ELR (cell line): Measurements from ENCODE around the gene CDYL2.

Experiments used
- DNase-seq: peaks from one replicate; pipeline ENCODE4 v3.0.0-alpha.2; 2015; ENCODE audit warnings: low read depth

CDYL2 gene

GRCh38 chr16:80704751-80705505, 99.5 kb downstream of the CDYL2 start:
- no peak for DNase-seq

DNA sequence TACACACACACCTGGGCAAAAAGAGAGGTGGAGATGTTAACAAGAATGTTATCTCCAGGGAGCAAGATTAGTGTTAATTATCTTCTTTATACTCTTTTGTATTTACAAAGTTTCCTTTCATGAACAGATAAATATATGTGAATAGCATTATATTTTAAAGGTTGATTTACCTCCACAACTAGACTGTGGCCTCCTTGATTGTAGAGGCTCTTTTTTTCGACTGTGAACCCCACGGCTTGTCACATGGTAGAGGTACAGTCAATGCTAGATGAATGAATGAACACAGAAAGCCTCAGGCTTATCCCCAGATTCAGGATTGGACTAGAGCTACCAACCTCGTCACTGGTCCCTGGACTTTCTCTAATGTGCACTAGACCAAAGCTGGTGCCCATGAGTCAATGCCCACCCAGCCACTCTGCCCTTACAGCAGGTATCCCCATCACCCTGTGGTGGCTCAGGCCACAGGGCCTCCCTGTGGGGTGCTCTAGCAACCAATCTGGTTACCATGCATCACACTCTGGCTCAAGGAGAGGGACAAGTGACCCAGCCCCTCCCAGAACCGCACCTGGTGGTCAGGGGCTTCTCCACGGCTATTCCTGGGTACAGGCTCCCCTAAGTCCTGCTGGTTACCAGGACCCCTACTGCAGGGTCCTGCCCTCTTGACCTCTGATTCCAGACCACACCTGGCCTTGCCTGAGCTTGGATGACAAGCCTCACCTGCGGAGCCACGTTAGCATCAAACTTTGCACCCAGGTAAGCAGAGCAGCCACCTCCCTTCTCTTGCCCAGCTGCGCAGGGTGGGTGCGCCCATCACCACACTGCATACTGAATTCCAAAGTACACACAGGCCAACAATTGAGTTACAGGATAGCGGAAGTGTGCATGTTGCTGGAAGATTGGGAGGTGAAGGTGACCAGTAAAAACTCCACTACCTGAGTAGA, 101.0 kb downstream of the CDYL2 start:
- DNase-seq, result no peak

GRCh38 chr16:80702696-80703095, 101.7 kb downstream of the CDYL2 start:
- no peak for DNase-seq

DNA sequence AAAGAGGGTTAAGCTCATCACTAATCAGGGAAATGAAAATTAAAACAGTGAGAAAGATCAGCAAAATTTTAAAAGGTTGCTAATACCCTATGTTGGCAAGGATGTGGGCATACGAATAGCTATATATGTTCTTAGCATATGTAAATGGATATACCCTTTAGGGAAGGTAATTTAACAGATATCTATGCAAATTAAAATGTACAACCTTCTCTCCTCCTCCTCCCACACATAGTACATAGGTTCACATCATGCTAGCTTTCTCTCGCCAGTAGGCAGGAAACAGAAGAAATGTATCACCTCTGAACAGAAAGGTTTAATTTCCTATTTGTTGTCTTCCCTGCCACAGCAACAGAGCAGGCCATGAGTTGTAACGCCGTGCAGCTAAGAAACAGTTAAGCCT, 103.8 kb downstream of the CDYL2 start:
- no peak for DNase-seq

GRCh38 chr16:80695020-80695419, 109.4 kb downstream of the CDYL2 start:
- no peak for DNase-seq

DNA sequence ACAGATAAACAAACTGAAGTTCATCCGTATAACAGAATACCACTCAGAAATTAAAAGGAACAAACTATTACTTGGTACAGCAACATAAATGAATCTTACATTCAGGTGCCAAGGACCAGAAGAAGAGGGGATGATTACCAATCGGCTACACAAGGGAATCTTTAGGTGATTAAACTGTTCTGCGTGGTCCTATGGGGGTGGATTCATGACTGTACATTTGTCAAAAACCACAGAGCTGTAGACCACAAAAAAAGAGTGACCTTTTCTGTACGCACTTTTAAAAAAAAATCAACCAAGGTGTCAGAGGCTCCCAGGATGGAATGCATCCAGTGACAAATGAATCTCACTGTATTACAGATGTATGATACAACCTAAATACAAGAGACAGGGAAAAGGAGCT, 110.8 kb downstream of the CDYL2 start:
- DNase-seq, result peak; percentile 5

DNA sequence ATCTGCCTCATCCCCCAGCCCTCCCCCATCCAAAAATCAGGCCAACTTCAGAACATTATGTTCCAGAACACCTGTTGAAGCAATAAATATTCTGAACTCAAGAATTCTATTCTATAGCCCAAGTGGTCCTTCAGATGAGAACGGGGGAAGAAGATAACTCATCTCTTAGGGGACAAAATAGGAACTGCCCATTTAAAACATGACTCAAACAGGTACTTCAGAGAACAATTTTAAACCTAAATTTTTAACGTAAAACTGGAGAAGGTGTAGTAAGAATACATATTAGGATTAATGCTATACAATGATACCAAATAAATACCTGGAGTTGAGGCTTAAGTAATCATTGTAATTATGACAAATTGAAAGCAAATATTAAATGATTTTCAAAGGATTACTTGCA, 112.1 kb downstream of the CDYL2 start:
- no peak for DNase-seq

- peak; percentile 22 for DNase-seq
Observed at GRCh38 chr16:80691111-80691741, 113.2 kb downstream of the CDYL2 start.

- DNase-seq, result no peak
Observed at GRCh38 chr16:80689487-80689886, 114.9 kb downstream of the CDYL2 start.

GRCh38 chr16:80687606-80688005, 116.8 kb downstream of the CDYL2 start:
- peak; percentile 5 for DNase-seq

DNA sequence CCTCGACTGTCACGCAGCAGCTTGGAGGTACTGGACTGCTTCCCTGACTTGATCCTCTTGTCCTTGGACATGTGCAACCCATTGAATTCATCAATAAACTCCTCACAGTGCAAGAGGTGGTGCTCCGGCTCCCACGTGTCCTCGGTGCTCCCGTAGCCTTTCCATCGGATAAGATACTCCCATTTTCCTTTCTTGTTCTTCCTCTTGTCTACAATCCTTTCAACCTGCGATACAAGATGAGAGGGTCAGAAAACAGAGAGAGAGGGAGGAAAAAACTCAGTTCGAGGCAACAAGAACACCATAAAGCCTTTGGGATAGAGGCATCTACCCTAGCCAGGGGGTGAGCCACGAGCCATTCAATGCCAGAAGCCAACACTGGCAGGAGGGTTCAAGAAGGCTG, 119.5 kb downstream of the CDYL2 start:
- no peak for DNase-seq

DNA sequence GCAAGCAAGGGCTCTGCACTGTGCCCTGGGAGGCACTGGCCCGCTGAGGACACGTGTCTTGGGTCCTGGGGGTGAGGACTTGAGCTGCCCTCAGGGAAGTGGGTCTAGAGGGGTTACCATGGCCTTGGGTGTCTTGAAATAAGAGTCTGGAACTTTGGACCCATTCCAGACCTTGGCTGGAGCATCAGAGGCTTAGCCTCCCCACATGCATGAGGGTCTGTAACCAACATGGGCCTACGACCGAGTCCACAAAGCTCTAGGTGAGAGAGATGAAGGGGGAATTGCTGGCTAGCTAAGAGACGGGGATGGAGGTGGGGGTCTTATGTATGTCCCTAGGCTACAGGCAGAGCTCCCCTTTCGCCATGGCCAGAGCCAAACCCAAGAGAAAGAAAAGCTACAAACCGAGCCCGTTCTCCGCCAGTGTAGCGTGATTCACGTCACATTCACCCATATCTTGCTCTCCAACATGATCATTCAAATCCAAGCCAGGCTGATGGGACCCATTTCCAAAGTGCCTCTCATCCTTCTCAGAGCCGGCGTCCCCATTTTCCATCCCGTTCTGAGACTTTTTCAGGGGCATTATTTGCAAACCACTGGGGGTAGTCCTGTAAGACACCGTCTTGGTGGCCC, 120.1 kb downstream of the CDYL2 start:
- DNase-seq, result no peak

DNA sequence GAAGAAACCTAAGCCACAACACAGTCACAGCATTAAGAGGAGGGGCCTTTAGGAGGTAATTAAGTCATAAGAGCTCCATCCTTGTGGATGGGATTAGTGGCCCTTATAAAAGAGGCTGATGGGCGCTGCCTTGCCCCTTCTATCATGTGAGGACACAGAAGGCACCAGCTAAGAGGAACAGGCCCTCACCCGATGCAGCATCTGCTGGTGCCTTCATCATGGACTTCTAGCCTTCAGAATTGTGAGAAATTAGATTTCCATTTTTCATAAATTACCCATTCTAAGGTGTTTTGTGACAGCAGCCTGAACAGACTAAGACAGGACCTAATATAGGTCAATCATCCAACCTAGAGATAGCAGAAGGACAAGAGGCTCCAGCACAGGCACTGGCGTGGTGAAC, 120.8 kb downstream of the CDYL2 start:
- DNase-seq, result no peak

GRCh38 chr16:80682421-80683070, 121.9 kb downstream of the CDYL2 start:
- DNase-seq, result peak; percentile 65

DNA sequence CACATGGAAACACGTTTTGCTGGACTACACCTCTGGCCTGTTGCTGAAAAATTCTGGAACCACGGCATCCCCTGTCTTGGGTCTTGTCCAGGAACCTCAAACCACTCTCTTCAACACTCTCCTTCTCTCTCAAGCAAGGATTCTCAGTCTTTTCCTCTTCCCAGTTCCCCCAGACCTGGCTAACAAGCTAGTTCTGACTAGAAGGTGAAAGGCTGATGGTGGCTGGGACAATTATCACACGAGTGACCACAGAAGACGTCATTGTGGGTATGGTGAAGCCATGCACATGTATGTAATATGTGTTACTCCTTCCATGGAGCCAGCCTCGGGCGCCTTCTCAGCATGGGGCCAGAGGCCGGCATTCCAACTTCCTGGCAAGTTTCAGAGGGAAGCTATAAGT, 123.0 kb downstream of the CDYL2 start:
- DNase-seq, result no peak

DNA sequence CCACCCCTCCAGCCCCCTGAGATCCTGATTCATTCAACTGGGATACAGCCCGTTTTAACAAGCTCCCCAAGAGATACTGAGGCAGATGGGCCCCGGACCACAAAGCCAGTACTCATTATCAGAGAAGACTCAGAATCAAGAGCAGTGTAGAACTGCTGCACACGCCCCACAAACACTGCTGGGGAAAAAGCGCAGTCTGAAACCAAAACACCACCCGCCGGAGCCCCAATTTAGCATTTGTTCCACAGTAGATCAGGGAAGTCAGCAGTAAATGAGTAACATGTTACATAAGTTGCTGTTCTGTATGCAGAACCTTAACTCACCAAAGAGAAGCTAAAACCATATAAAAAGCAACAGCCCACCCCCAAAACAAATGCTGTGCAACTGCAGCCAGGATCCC, 123.6 kb downstream of the CDYL2 start:
- DNase-seq, result no peak

- DNase-seq, result no peak
Observed at GRCh38 chr16:80680046-80680445, 124.4 kb downstream of the CDYL2 start.

- no peak for DNase-seq
Observed at GRCh38 chr16:80674884-80675283, 129.5 kb downstream of the CDYL2 start.

DNA sequence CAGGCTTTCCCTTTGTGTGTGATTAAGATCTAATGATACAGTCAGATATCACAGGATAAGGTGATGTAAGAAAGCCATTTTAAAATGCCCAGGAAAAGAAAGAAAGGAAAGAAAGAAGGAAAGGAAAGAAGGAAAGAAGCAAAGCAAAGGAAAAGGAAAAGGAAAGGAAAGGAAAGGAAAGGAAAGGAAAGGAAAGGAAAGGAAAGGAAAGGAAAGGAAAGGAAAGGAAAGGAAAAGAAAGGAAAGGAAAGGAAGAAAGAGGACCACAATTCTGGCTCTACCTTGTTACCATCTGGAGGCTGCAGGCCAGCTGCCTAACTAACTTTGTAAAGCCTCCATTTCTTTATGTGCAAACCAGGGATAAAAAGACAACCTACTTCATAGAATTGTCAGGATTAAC, 132.0 kb downstream of the CDYL2 start:
- DNase-seq, result no peak

DNA sequence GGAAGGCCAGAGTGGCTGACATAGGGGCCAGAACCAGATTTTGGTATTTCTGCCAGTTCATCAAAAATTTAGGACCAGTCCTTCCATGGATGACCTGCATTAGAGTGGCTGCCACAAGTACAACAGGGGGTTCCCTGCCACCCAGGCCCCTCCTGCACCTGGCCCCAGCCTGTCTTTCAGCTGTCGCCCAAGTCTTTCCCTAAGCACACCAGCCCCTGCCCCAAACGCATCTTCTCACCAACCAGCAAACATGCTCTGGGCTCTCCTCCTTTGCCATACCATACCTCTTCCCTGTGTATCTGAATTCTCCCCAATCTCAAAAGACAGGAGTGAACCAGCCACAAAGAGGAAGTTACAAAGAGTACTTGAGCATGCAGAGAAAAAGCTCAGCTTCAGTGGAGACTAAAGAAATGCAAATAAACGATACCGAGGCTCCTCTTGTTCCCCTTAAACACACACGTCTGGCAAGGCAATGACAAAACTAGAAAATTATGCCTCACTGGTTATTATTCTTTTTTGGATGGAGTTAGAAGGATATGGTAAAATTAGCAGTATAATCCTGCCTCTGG, 133.0 kb downstream of the CDYL2 start:
- DNase-seq, result no peak

DNA sequence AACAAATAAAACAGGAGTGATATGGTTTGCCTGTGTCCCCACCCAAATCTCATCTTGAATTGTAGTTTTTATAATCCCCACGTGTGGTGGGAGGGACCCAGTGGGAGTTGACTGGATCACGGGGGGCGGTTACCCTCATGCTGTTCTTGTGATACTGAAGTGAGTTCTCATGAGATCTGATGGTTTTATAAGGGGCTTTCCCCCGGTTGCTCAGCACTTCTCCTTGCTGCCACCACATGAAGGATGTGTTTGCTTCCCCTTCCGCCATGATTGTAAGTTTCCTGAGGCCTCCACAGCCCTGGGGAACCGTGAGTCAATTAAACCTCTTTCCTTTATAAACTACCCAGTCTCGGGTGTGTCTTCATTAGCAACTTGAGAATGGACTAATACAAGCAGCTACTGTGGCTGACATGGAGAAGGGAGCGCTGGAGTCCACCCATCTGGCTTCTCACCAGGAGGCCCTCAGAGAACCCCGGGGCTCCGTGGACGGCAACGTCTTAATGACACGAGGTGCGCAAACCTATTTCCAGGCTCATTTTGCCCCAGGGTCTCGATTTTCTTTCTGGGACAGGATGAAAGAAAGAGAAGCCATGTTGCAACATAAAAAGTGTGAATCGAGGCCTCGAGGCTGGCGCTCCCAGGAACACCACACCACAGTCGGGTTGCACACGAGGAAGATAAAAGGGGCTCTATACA, 134.1 kb downstream of the CDYL2 start:
- DNase-seq, result no peak
